ENCODE results near the gene GNB1. TPM values are rescaled to one million over a fixed set of nuclear protein-coding genes. Genes with fewer than 3 reads are reported as not detected.

GNB1 gene
- 159 TPM for total RNA-seq

GRCh38 chr1:1890506-1891348, at the start of gene GNB1:
GNB1 (minus strand) TSS chr1:1891087; CDS start chr1:1825453, 65,634 bp downstream.
- peak within 1 kb of the TSS; percentile 86 to 92 for H3K4me3 ChIP-seq
- peak within 1 kb of the TSS; percentile 94 for H3K27ac ChIP-seq
- TF ChIP-seq, protein P1, sequence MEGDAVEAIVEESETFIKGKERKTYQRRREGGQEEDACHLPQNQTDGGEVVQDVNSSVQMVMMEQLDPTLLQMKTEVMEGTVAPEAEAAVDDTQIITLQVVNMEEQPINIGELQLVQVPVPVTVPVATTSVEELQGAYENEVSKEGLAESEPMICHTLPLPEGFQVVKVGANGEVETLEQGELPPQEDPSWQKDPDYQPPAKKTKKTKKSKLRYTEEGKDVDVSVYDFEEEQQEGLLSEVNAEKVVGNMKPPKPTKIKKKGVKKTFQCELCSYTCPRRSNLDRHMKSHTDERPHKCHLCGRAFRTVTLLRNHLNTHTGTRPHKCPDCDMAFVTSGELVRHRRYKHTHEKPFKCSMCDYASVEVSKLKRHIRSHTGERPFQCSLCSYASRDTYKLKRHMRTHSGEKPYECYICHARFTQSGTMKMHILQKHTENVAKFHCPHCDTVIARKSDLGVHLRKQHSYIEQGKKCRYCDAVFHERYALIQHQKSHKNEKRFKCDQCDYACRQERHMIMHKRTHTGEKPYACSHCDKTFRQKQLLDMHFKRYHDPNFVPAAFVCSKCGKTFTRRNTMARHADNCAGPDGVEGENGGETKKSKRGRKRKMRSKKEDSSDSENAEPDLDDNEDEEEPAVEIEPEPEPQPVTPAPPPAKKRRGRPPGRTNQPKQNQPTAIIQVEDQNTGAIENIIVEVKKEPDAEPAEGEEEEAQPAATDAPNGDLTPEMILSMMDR (IDR thresholded peaks at IDR 0.05): no peak
- TF ChIP-seq POLR2AphosphoS5 (IDR thresholded peaks at IDR 0.05; ENCODE audit: insufficient read depth in 1 of 2, low read depth in 1 of 2) (no peak), POLR2A (IDR thresholded peaks at IDR 0.05) (peak in 1 of 2 donors; percentile 64)
- no peak for DNase-seq (ENCODE audit: extremely low spot score in 2 of 2)
- H3K9me3 ChIP-seq: no peaks in the 10 kb centered on the region
- H3K27me3 ChIP-seq: no peaks in the 10 kb centered on the region
- H3K4me1 ChIP-seq: peaks cover 79% of the 10 kb centered on the region
- intact Hi-C loops (cut with DNase I): loop anchor here (2.0 kb wide), 1 partner anchor 32 kb away; no protein-coding TSS in a partner anchor
- no peaks in the 10 kb centered on the region for H3K36me3 ChIP-seq

- Histone ChIP-seq H3K27me3 (no peaks in the 10 kb centered on the region), H3K36me3 (no peaks in the 10 kb centered on the region), H3K4me3 (no peak overlapping the region), H3K4me1 (peaks cover 7% of the 10 kb centered on the region), H3K9me3 (no peaks in the 10 kb centered on the region), H3K27ac (no peak overlapping the region)
- DNase-seq (ENCODE audit: extremely low spot score in 2 of 2): no peak
- TF ChIP-seq POLR2A (IDR thresholded peaks at IDR 0.05): no peak
- TF ChIP-seq, protein P1 (IDR thresholded peaks at IDR 0.05): no peak
- no peak for TF ChIP-seq POLR2AphosphoS5 (IDR thresholded peaks at IDR 0.05; ENCODE audit: insufficient read depth in 1 of 2, low read depth in 1 of 2)
- intact Hi-C loops (cut with DNase I): no loop called here
Measured at GRCh38 chr1:1940123-1940425, 49.2 kb upstream of the GNB1 start.

DNA sequence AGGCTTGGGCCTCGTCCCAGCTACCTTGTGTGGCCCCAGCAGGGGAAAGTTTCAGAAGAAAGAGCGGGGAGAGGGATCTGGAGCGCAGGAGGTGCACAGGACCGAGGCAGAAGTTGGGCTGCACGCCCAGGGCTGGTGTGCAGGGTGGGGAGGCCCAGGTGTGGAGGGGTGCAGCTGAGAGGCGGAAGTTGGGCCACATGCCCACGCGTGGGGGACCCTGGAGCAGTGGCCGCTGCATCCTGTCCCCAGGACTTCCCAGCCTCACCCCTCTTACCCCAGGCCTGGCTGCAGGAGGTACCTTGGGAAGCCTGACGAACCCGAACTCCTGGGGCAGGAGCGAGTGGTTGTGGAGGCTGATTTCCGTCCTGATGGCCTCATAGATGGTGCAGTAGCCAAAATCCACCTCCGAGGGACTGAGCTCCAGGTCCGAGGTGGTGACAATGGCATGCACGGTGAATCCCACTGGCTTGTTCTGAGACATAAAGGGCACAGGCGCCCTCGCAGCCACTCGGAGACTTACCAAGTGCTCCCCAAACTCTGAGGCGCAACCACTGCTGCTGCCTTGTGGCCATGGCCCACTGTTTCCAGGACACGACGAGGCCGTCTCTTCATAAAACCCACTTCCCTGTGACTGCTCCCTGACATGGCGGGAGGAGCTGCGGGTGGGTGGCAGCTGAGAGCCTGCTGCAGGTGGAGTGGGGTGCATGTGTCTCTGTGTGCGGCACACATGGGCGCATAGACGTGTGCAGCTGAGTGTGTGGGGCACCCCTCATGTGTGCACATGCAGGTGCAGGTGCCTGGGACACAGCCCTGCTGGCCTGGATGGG, 48.6 kb upstream of the GNB1 start:
- Histone ChIP-seq H3K4me3 (no peak overlapping the region), H3K4me1 (peaks cover 7% of the 10 kb centered on the region), H3K9me3 (no peaks in the 10 kb centered on the region), H3K27me3 (no peaks in the 10 kb centered on the region), H3K36me3 (no peaks in the 10 kb centered on the region), H3K27ac (no peak overlapping the region)
- intact Hi-C loops (cut with DNase I): no loop called here
- TF ChIP-seq, protein P1 (IDR thresholded peaks at IDR 0.05): no peak
- TF ChIP-seq POLR2AphosphoS5 (IDR thresholded peaks at IDR 0.05; ENCODE audit: insufficient read depth in 1 of 2, low read depth in 1 of 2) (no peak), POLR2A (IDR thresholded peaks at IDR 0.05) (no peak)
- DNase-seq (ENCODE audit: extremely low spot score in 2 of 2): no peak

- intact Hi-C loops (cut with DNase I): no loop called here
- no peak for DNase-seq (ENCODE audit: extremely low spot score in 2 of 2)
- TF ChIP-seq, protein P1 (IDR thresholded peaks at IDR 0.05): no peak
- TF ChIP-seq POLR2AphosphoS5 (IDR thresholded peaks at IDR 0.05; ENCODE audit: insufficient read depth in 1 of 2, low read depth in 1 of 2): no peak
- TF ChIP-seq POLR2A (IDR thresholded peaks at IDR 0.05): no peak
- Histone ChIP-seq H3K36me3 (no peaks in the 10 kb centered on the region), H3K4me1 (peaks cover 1% of the 10 kb centered on the region), H3K4me3 (no peak overlapping the region), H3K27ac (no peak overlapping the region), H3K27me3 (no peaks in the 10 kb centered on the region), H3K9me3 (no peaks in the 10 kb centered on the region)
Measured at GRCh38 chr1:1938613-1939295, 47.9 kb upstream of the GNB1 start.

Measured in vagina (tissue), 2 donors.